ENCODE data around the gene TCHP. TPM values are rescaled to one million over a fixed set of nuclear protein-coding genes. Genes with fewer than 3 reads are reported as not detected.

TCHP gene
- total RNA-seq, 1 experiment from 2014 or later, result 3.6 TPM

GRCh38 chr12:109940339-109940923 lies 40.4 kb downstream of the TCHP start:
- Histone ChIP-seq H3K4me3 (no peak overlapping the region), H3K27me3 (no peaks in the 10 kb centered on the region), H3K9me3 (no peaks in the 10 kb centered on the region), H3K36me3 (peaks cover 35% of the 10 kb centered on the region)
- no peak for DNase-seq

- no peaks in the 10 kb centered on the region for H3K27me3 ChIP-seq
- no peak for DNase-seq
- no peak overlapping the region for H3K4me3 ChIP-seq
- no peaks in the 10 kb centered on the region for H3K9me3 ChIP-seq
- peaks cover 22% of the 10 kb centered on the region for H3K36me3 ChIP-seq
Measured at GRCh38 chr12:109943811-109944210, 43.7 kb downstream of the TCHP start.

DNA sequence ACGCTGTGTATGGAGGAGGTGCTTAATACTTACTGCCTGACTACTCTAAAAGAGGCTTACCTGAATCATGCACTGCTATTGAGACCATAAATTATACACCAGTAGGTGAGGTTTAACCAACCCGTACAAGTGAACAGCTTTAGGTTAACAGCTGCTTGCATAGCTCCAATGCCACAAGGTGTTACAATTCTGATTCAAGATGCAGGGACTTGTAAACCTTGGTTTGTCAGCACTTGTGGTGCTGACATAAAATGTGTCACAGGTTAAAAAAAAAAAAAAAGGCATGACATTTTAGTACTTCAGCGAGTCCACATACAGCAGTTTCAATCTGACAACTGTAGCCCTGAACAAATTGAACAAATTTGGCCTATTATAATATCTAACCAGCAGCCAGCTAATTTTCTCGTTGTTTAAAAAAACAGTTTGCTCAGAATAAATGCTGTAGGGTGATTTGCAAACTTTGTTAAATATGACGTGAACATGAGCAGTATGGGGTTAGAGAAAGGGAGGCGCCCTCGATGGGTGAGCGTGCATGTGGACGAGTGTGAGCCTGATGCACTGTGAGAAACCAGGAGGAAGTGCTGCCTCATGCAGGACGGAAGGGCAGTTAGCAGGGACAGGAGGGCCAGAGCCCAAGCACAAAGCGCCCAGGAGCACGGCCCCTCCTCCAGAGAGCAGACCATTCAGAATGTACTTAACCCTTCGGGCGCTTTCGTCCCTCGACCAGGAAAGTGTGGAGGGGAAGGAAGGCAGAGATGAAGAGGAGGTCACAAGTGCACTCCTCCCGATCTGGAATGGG lies 44.7 kb downstream of the TCHP start:
- H3K4me3 ChIP-seq, result no peak overlapping the region
- no peaks in the 10 kb centered on the region for H3K9me3 ChIP-seq
- no peak for DNase-seq
- H3K36me3 ChIP-seq, result peaks cover 26% of the 10 kb centered on the region
- H3K27me3 ChIP-seq, result no peaks in the 10 kb centered on the region

DNA sequence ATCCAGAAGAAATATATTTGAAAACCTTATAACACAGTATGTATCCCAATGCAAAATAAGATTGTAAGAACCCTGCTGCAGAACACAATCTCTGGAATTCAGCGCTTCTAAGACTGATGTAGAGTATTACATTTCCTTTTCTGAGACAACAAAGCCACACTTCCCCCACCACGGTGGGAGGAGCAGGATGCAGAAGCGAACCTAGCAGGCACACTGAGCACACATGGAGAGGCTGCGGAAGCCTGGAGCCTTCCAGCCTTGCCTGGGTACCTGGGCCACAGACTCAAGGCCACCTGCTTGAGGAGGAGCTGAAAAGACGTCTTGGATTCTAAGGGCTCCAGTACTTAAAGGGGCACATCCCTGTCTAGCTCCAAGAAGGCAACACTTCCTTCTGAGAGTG lies 46.4 kb downstream of the TCHP start:
- DNase-seq, result no peak
- Histone ChIP-seq H3K36me3 (peaks cover 38% of the 10 kb centered on the region), H3K27me3 (no peaks in the 10 kb centered on the region), H3K4me3 (no peak overlapping the region), H3K9me3 (no peaks in the 10 kb centered on the region)

GRCh38 chr12:109946913-109947312 lies 46.8 kb downstream of the TCHP start:
- Histone ChIP-seq H3K9me3 (no peaks in the 10 kb centered on the region), H3K36me3 (peaks cover 41% of the 10 kb centered on the region), H3K27me3 (no peaks in the 10 kb centered on the region), H3K4me3 (no peak overlapping the region)
- DNase-seq, result no peak

GRCh38 chr12:109947521-109947920 lies 47.4 kb downstream of the TCHP start:
- DNase-seq, result no peak
- H3K9me3 ChIP-seq, result no peaks in the 10 kb centered on the region
- no peak overlapping the region for H3K4me3 ChIP-seq

GRCh38 chr12:109948368-109948767 lies 48.3 kb downstream of the TCHP start:
- no peaks in the 10 kb centered on the region for H3K27me3 ChIP-seq
- H3K9me3 ChIP-seq, result no peaks in the 10 kb centered on the region
- DNase-seq, result no peak
- H3K36me3 ChIP-seq, result peaks cover 48% of the 10 kb centered on the region
- H3K4me3 ChIP-seq, result no peak overlapping the region

More at GRCh38 chr12:109947521-109947920, 47.4 kb downstream of the TCHP start:
- no peaks in the 10 kb centered on the region for H3K27me3 ChIP-seq
- H3K36me3 ChIP-seq, result peaks cover 46% of the 10 kb centered on the region

DNA sequence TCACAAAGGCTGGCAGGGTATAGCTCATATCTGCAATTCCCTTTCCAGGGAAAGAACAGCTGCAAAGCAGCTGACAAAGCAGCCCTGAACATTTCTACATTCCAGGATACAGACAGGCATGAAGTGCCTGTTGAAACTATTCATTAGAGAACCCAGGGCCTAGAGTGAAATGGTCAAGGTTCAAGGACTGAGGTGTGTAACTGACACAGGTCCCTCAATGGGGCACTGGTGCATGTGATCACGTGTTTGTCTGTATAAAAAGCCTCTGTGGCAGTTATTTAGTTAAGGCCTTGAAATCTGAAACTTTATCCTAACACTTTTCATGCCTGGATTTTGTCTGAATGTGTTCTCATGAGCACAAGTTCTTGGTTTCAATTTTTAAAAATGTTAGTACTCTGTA lies 49.0 kb downstream of the TCHP start:
- no peaks in the 10 kb centered on the region for H3K27me3 ChIP-seq
- DNase-seq, result no peak
- no peak overlapping the region for H3K4me3 ChIP-seq
- H3K36me3 ChIP-seq, result peaks cover 53% of the 10 kb centered on the region
- no peaks in the 10 kb centered on the region for H3K9me3 ChIP-seq

DNA sequence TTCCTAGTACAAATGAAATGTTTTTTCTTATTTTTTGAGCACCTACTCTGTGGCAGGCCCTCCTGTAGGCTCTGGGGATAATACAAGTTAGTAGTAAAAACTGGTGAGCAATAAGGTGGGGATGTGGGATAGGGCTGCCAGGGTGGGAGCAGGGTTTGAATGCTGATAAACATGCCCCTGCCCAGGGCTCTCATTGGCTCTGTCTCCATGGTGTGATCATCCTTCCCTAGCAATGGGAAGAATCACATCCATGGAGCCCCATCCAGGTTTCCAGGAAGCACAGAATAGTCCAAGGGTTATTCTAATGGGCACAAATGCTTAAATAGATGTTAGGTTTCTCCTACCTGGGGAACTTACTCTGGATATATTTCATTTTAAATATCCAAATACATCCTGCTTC lies 50.6 kb downstream of the TCHP start:
- no peak overlapping the region for H3K4me3 ChIP-seq
- no peaks in the 10 kb centered on the region for H3K9me3 ChIP-seq
- DNase-seq, result no peak
- peaks cover 50% of the 10 kb centered on the region for H3K36me3 ChIP-seq
- no peaks in the 10 kb centered on the region for H3K27me3 ChIP-seq

- DNase-seq, result no peak
- Histone ChIP-seq H3K4me3 (no peak overlapping the region), H3K9me3 (no peaks in the 10 kb centered on the region), H3K36me3 (peaks cover 50% of the 10 kb centered on the region), H3K27me3 (no peaks in the 10 kb centered on the region)
Measured at GRCh38 chr12:109951136-109951535, 51.1 kb downstream of the TCHP start.

GRCh38 chr12:109951751-109952150 lies 51.7 kb downstream of the TCHP start:
- Histone ChIP-seq H3K4me3 (no peak overlapping the region), H3K36me3 (peaks cover 52% of the 10 kb centered on the region), H3K9me3 (no peaks in the 10 kb centered on the region), H3K27me3 (no peaks in the 10 kb centered on the region)
- DNase-seq, result peak; percentile 62

- no peaks in the 10 kb centered on the region for H3K27me3 ChIP-seq
- DNase-seq, result no peak
- H3K4me3 ChIP-seq, result no peak overlapping the region
- H3K9me3 ChIP-seq, result no peaks in the 10 kb centered on the region
- peaks cover 50% of the 10 kb centered on the region for H3K36me3 ChIP-seq
Measured at GRCh38 chr12:109952160-109952858, 52.2 kb downstream of the TCHP start.

DNA sequence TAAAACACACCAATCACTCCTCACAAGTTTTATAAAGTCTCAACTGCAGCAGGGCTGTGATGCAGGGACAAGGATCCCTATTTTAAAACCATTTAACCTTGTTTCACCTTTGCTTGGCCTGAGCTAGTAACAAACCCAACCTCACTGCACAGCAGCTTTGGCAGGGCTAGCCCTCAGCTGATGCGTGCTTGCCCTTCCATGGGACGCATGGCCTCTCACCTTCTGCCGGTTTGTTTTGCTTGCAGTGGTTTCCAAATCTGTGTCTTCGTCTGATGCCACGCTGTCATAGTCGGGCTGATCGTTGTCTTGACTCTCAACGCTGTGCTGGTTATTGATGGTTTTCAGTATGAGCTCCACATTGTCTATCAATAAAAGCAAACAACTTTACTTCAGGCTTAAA lies 52.8 kb downstream of the TCHP start:
- Histone ChIP-seq H3K36me3 (peaks cover 52% of the 10 kb centered on the region), H3K27me3 (no peaks in the 10 kb centered on the region), H3K4me3 (no peak overlapping the region), H3K9me3 (no peaks in the 10 kb centered on the region)
- DNase-seq, result no peak

- DNase-seq, result no peak
- no peaks in the 10 kb centered on the region for H3K9me3 ChIP-seq
- no peak overlapping the region for H3K4me3 ChIP-seq
- H3K36me3 ChIP-seq, result peaks cover 51% of the 10 kb centered on the region
- H3K27me3 ChIP-seq, result no peaks in the 10 kb centered on the region
Measured at GRCh38 chr12:109953656-109954055, 53.6 kb downstream of the TCHP start.

DNA sequence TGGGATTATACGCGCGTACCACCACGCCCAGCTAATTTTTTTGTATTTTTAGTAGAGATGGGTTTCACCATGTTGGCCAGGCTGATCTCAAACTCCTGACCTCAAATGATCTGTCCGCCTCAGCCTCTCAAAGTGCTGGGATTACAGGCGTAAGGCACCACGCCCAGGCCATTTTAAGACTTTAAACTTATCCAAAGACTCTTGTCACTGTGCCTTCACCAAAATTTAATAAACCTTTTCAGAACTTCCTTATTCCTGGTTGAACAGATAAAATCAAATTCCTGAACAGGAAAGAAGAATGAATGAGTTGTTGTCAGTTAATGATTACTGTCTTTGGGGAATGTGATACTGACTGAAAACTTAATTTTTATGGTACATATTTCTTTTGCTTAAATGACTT lies 58.3 kb downstream of the TCHP start:
- peaks cover 34% of the 10 kb centered on the region for H3K36me3 ChIP-seq
- H3K27me3 ChIP-seq, result no peaks in the 10 kb centered on the region
- H3K9me3 ChIP-seq, result no peaks in the 10 kb centered on the region
- no peak for DNase-seq
- no peak overlapping the region for H3K4me3 ChIP-seq

DNA sequence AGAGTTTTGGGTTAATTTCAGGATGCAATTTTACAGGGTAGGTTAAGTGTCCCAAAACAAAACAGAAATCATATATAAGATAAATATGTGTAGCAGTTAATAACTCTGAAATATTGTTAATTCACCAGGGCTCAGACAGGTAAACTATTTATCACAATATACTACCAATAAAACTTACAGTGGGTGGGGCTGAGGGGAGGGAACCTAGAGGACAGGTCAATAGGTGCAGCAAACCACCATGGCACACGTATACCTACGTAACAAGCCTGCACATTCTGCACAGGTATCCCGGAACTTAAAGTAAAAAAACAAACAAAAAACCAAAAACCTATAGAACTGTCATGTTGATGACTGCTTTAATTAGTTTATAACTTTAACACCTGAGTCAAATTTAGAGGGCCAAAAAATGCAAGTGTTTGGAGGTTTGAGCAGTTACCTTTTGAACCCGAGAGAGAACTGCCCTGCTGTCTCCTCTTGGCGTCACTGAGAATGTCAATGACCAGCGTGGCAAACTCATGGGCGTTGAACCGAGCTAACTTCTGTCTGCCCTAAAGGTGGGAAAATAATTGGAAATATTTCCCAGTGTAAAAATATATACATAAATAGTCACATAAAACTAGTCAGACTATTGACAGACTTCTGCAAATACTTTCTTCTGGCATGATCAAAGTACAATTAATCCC lies 59.5 kb downstream of the TCHP start:
- H3K9me3 ChIP-seq, result no peaks in the 10 kb centered on the region
- H3K27me3 ChIP-seq, result no peaks in the 10 kb centered on the region
- peaks cover 40% of the 10 kb centered on the region for H3K36me3 ChIP-seq
- H3K4me3 ChIP-seq, result no peak overlapping the region
- no peak for DNase-seq

- no peak for DNase-seq
Measured at GRCh38 chr12:109961201-109961600, 61.1 kb downstream of the TCHP start.

More at GRCh38 chr12:109961201-109961600, 61.1 kb downstream of the TCHP start:
- Histone ChIP-seq H3K36me3 (peaks cover 50% of the 10 kb centered on the region), H3K27me3 (no peaks in the 10 kb centered on the region), H3K9me3 (no peaks in the 10 kb centered on the region), H3K4me3 (no peak overlapping the region)

Data from MG63 (cell line).